KMS-11 (cell line): ENCODE results near the gene ABAT.

ENCODE experiments used
- H2AFZ ChIP-seq: fragments of 200-600 bp; sonication (generic); 2 replicates; pipeline ENCODE4 v1.6.1; 2016; ENCODE audit warnings: antibody characterized with exemption, mixed run types, low read depth
- H3K27ac ChIP-seq: fragments of 200-600 bp; sonication (generic); 2 replicates; pipeline ENCODE4 v1.6.1; 2016; ENCODE audit warnings: mild to moderate bottlenecking, mixed run types
- H3K27me3 ChIP-seq: fragments of 200-600 bp; sonication (generic); 2 replicates; pipeline ENCODE4 v1.6.1; 2017; ENCODE audit warnings: mild to moderate bottlenecking, low read depth, mixed run types, moderate library complexity; ENCODE audit not compliant: insufficient read depth
- H3K36me3 ChIP-seq: fragments of 200-600 bp; sonication (generic); 2 replicates; pipeline ENCODE4 v1.6.1; 2017; ENCODE audit warnings: mild to moderate bottlenecking, mixed run types; ENCODE audit not compliant: insufficient read depth
- H3K4me1 ChIP-seq: fragments of 200-600 bp; sonication (generic); 2 replicates; pipeline ENCODE4 v1.6.1; 2016; ENCODE audit warnings: mild to moderate bottlenecking, low read depth, mixed run types; ENCODE audit not compliant: poor library complexity, severe bottlenecking
- H3K4me2 ChIP-seq: fragments of 200-600 bp; sonication (generic); 2 replicates; pipeline ENCODE4 v1.7.0; 2016; ENCODE audit warnings: mild to moderate bottlenecking, mixed run types
- H3K4me3 ChIP-seq: fragments of 200-600 bp; sonication (generic); IDR thresholded peaks from 2 replicates; pipeline ENCODE4 v1.6.1; 2017; ENCODE audit warnings: low read depth, low read length, mixed read lengths; ENCODE audit not compliant: insufficient read depth
- H3K79me2 ChIP-seq: fragments of 200-600 bp; sonication (generic); 2 replicates; pipeline ENCODE4 v1.6.1; 2016; ENCODE audit warnings: low read depth, mixed run types; ENCODE audit not compliant: insufficient read depth
- H3K9ac ChIP-seq: fragments of 200-600 bp; sonication (generic); 2 replicates; pipeline ENCODE4 v1.6.1; 2016; ENCODE audit warnings: mild to moderate bottlenecking, mixed run types
- H4K20me1 ChIP-seq: fragments of 200-600 bp; sonication (generic); 2 replicates; pipeline ENCODE4 v1.6.1; 2016; ENCODE audit warnings: mild to moderate bottlenecking, mixed run types; ENCODE audit not compliant: insufficient read depth
- TF ChIP-seq, protein P1 (sequence below): fragments of 200-600 bp; sonication (generic); conservative IDR thresholded peaks from 2 replicates; pipeline ENCODE4 v1.6.1; 2017; ENCODE audit warnings: low read depth, mild to moderate bottlenecking, antibody characterized with exemption, low read length, moderate library complexity, mixed read lengths

Gene ABAT

GRCh38 chr16:8756755-8757154 lies 82.3 kb downstream of the ABAT start:
- no peaks in the 10 kb centered on the region for H3K4me1 ChIP-seq
- no peak overlapping the region for H2AFZ ChIP-seq
- H3K9ac ChIP-seq, result no peak overlapping the region
- H3K36me3 ChIP-seq, result no peaks in the 10 kb centered on the region
- no peaks in the 10 kb centered on the region for H3K27me3 ChIP-seq
- no peaks in the 10 kb centered on the region for H3K79me2 ChIP-seq
- no peak overlapping the region for H3K4me3 ChIP-seq
- no peaks in the 10 kb centered on the region for H4K20me1 ChIP-seq
- H3K27ac ChIP-seq, result no peak overlapping the region
- TF ChIP-seq, protein P1, sequence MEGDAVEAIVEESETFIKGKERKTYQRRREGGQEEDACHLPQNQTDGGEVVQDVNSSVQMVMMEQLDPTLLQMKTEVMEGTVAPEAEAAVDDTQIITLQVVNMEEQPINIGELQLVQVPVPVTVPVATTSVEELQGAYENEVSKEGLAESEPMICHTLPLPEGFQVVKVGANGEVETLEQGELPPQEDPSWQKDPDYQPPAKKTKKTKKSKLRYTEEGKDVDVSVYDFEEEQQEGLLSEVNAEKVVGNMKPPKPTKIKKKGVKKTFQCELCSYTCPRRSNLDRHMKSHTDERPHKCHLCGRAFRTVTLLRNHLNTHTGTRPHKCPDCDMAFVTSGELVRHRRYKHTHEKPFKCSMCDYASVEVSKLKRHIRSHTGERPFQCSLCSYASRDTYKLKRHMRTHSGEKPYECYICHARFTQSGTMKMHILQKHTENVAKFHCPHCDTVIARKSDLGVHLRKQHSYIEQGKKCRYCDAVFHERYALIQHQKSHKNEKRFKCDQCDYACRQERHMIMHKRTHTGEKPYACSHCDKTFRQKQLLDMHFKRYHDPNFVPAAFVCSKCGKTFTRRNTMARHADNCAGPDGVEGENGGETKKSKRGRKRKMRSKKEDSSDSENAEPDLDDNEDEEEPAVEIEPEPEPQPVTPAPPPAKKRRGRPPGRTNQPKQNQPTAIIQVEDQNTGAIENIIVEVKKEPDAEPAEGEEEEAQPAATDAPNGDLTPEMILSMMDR, result no peak
- no peak overlapping the region for H3K4me2 ChIP-seq

DNA sequence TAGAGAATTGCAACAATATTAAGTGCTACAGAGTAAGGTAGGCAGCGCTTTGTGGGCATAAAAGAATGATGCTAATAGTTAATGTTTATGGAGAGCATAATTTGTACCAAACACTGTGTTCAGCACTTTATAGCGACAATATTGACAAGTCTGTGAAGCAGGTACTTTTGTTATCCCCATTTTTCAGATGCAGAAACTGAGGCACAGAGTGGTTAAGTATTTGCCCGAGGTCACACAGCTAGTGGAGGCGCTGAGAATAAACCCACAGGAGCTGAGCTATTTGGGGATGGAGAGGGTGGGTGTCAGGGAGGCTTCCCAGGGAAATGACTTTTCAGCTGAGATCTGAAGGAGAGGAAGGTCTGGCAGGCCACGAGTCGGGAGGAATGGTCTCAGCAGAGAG lies 83.6 kb downstream of the ABAT start:
- Histone ChIP-seq H2AFZ (no peak overlapping the region), H3K79me2 (no peaks in the 10 kb centered on the region), H3K36me3 (no peaks in the 10 kb centered on the region), H3K4me2 (no peak overlapping the region), H3K4me1 (no peaks in the 10 kb centered on the region), H3K27me3 (no peaks in the 10 kb centered on the region), H3K4me3 (no peak overlapping the region), H4K20me1 (no peaks in the 10 kb centered on the region), H3K27ac (no peak overlapping the region), H3K9ac (no peak overlapping the region)
- TF ChIP-seq, protein P1, result no peak

DNA sequence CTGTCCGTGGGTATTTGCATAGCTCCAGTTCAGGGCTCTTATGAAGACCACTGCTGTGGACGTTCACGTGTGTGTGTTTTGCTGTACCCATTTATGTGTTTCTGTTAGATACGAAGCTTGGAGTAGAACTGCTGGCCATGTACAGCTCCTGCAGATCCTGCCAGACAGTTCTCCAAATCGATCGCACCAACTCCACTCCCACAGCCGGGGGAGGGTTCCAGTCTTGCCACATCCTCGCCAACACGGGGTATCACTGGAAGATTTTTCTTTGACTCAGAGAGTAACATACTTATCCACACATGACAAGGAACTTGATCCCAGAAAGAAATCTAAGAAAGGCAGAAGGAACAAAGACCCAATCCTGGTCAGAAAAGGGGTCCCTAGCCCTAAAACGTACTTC lies 85.6 kb downstream of the ABAT start:
- Histone ChIP-seq H3K4me1 (no peaks in the 10 kb centered on the region), H3K4me2 (no peak overlapping the region), H3K4me3 (no peak overlapping the region), H3K27me3 (no peaks in the 10 kb centered on the region), H4K20me1 (no peaks in the 10 kb centered on the region), H3K27ac (no peak overlapping the region), H2AFZ (no peak overlapping the region), H3K36me3 (no peaks in the 10 kb centered on the region), H3K79me2 (no peaks in the 10 kb centered on the region), H3K9ac (no peak overlapping the region)
- TF ChIP-seq, protein P1, result no peak

GRCh38 chr16:8761078-8761477 lies 86.7 kb downstream of the ABAT start:
- Histone ChIP-seq H3K4me2 (no peak overlapping the region), H3K27me3 (no peaks in the 10 kb centered on the region), H3K27ac (no peak overlapping the region), H3K36me3 (no peaks in the 10 kb centered on the region), H2AFZ (no peak overlapping the region), H3K4me3 (no peak overlapping the region), H3K79me2 (no peaks in the 10 kb centered on the region), H3K4me1 (no peaks in the 10 kb centered on the region), H4K20me1 (no peaks in the 10 kb centered on the region), H3K9ac (no peak overlapping the region)
- TF ChIP-seq, protein P1, result no peak
